Smooth muscle cell (in vitro differentiated cells): Measurements from ENCODE around the gene KICS2. TPM values are rescaled to one million over a fixed set of nuclear protein-coding genes. Genes with fewer than 3 reads are reported as not detected.

Experiments used
- DNase-seq: peaks from one replicate; lab custom pipeline; 2025; ENCODE audit not compliant: unreplicated experiment; lab: John Stamatoyannopoulos, UW
- H2AFZ ChIP-seq: fragments of 200-600 bp; sonication (generic); 2 replicates; pipeline ENCODE4 v1.6.0; 2016; ENCODE audit warnings: antibody characterized with exemption, low read depth, mild to moderate bottlenecking
- H3F3A ChIP-seq: fragments of 200-600 bp; sonication (generic); 2 replicates; pipeline ENCODE4 v1.6.0; 2017; ENCODE audit warnings: antibody characterized with exemption, low read depth
- H3K27ac ChIP-seq: fragments of 200-600 bp; sonication (generic); 2 replicates; pipeline ENCODE4 v1.5.1; 2016; ENCODE audit warnings: low read depth, mild to moderate bottlenecking
- H3K27me3 ChIP-seq: fragments of 200-600 bp; sonication (generic); 2 replicates; pipeline ENCODE4 v1.6.1; 2016; ENCODE audit warnings: low read depth, mild to moderate bottlenecking
- H3K36me3 ChIP-seq: fragments of 200-600 bp; sonication (generic); 2 replicates; pipeline ENCODE4 v1.5.1; 2016; ENCODE audit warnings: low read depth
- H3K4me1 ChIP-seq: fragments of 200-600 bp; sonication (generic); 2 replicates; pipeline ENCODE4 v1.5.1; 2016; ENCODE audit warnings: low read depth
- H3K4me2 ChIP-seq: fragments of 200-600 bp; sonication (generic); 2 replicates; pipeline ENCODE4 v1.6.0; 2016; ENCODE audit warnings: mild to moderate bottlenecking
- H3K4me3 ChIP-seq: fragments of 200-600 bp; sonication (generic); 2 replicates; pipeline ENCODE4 v1.5.1; 2016; ENCODE audit warnings: mild to moderate bottlenecking
- H3K79me2 ChIP-seq: fragments of 200-600 bp; sonication (generic); 2 replicates; pipeline ENCODE4 v1.6.0; 2016; ENCODE audit warnings: low read depth, mild to moderate bottlenecking
- H3K9ac ChIP-seq: fragments of 200-600 bp; sonication (generic); 2 replicates; pipeline ENCODE4 v1.6.0; 2016; ENCODE audit warnings: low read depth
- H3K9me3 ChIP-seq: fragments of 200-600 bp; sonication (generic); replicated peaks from 2 replicates; pipeline ENCODE4 v1.5.1; 2016; ENCODE audit warnings: low read depth
- H4K20me1 ChIP-seq: fragments of 200-600 bp; sonication (generic); 2 replicates; pipeline ENCODE4 v1.6.0; 2016; ENCODE audit warnings: low read depth
- WGBS: methylation state at CpG from one replicate; pipeline ENCODE4 v1.1.7; 2016; ENCODE audit warnings: low lambda C conversion rate; 5-methylcytosine and 5-hydroxymethylcytosine counted together
- polyA plus RNA-seq: library from polyadenylated mRNA; unstranded; fragments of >200 nt; fragmentation: Nextera tagmentation; extraction: Ambion mirVana; gene quantifications from 2 replicates; pipeline ENCODE4 v1.2.1, GENCODE V29; 2016
- total RNA-seq: library from RNA; depleted of rRNA; stranded (reverse); fragments of >200 nt; gene quantifications from 2 replicates; pipeline ENCODE4 v1.2.3, GENCODE V29; 2014
- TF ChIP-seq, protein P1 (sequence below): fragments of 200-600 bp; sonication (generic); IDR thresholded peaks from 2 replicates; pipeline ENCODE4 v1.5.1; 2017; ENCODE audit warnings: borderline replicate concordance, mild to moderate bottlenecking, antibody characterized with exemption; ENCODE audit not compliant: insufficient read depth, poor library complexity, severe bottlenecking

Gene KICS2
- total and polyA plus RNA-seq, 2 experiments from 2014 or later, result 1.1 to 6.6 TPM

DNA sequence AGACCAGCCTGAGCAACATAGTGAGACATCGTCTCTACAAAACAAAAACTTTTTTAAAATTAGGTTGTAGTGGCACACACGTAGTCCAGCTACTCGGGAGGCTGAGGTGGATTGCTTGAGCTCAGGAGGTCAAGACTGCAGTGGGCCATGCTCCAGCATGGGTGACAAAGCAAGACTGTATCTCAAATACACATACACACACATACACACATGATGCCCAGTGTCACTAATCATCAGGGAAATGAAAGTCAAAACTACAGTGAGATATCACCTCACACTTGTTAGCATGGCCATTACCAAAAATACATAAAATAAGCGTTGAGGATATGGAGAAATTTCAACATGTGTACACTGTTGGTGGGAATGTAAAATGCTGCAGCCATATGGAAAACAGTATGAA lies 33.2 kb upstream of the KICS2 start:
- no peak overlapping the region for H3K4me2 ChIP-seq
- 80% methylated on average over 4 of the region's 4 CpGs for WGBS

DNA sequence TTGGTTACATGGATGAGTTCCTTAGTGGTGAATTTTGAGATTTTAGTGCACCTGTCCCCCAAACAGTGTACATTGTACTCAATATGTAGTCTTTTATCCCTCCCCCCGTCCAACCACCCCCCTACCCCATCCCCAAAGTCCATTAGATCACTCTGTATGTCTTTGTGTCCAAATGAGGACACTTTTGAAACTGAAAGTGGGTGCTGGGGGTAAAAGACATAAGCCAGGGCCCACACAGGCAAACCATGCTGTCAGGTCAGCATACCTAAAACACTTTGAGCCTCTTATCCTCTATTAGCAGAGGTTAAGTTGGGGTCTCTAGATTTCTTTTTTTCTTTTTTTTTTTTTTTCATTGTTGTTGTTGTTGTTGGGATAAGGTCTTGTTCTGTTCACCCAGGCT lies 31.3 kb upstream of the KICS2 start:
- Histone ChIP-seq H3K27me3 (no peaks in the 10 kb centered on the region), H3F3A (no peaks in the 10 kb centered on the region), H3K79me2 (no peaks in the 10 kb centered on the region), H2AFZ (no peak overlapping the region), H3K36me3 (no peaks in the 10 kb centered on the region), H3K4me3 (no peak overlapping the region), H3K9me3 (no peaks in the 10 kb centered on the region), H3K9ac (no peak overlapping the region), H4K20me1 (no peaks in the 10 kb centered on the region), H3K27ac (no peak overlapping the region), H3K4me2 (no peak overlapping the region), H3K4me1 (no peaks in the 10 kb centered on the region)
- TF ChIP-seq, protein P1, sequence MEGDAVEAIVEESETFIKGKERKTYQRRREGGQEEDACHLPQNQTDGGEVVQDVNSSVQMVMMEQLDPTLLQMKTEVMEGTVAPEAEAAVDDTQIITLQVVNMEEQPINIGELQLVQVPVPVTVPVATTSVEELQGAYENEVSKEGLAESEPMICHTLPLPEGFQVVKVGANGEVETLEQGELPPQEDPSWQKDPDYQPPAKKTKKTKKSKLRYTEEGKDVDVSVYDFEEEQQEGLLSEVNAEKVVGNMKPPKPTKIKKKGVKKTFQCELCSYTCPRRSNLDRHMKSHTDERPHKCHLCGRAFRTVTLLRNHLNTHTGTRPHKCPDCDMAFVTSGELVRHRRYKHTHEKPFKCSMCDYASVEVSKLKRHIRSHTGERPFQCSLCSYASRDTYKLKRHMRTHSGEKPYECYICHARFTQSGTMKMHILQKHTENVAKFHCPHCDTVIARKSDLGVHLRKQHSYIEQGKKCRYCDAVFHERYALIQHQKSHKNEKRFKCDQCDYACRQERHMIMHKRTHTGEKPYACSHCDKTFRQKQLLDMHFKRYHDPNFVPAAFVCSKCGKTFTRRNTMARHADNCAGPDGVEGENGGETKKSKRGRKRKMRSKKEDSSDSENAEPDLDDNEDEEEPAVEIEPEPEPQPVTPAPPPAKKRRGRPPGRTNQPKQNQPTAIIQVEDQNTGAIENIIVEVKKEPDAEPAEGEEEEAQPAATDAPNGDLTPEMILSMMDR, result no peak
- WGBS, result 42% methylated on average over 1 of the region's 1 CpG
- DNase-seq, result no peak

More for the DNA sequence above, 33.2 kb upstream of the KICS2 start:
- Histone ChIP-seq H3K79me2 (no peaks in the 10 kb centered on the region), H3K4me1 (no peaks in the 10 kb centered on the region), H3F3A (no peaks in the 10 kb centered on the region), H4K20me1 (no peaks in the 10 kb centered on the region), H3K27ac (no peak overlapping the region), H3K36me3 (no peaks in the 10 kb centered on the region), H3K4me3 (no peak overlapping the region), H3K9me3 (no peaks in the 10 kb centered on the region), H2AFZ (no peak overlapping the region), H3K27me3 (no peaks in the 10 kb centered on the region), H3K9ac (no peak overlapping the region)
- TF ChIP-seq, protein P1, result no peak
- DNase-seq, result no peak

DNA sequence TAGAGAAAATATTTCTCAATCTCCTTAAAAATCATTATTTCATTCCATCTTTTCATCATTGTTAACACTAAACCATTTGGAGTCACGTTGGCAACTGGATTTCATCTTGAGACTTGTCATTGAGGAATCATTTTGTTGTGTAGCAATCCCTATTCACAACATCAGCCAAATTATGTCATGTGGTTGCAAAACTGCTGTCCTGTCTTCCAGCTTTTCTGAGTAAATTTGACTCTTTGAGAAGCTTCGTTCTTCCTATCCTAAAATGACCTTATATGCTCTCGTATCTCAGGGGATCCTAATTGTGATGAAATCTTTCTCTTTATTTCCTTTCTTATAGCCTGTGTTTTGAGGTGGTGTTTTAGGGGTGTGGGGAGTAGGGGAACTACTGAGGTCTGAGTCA lies 30.6 kb upstream of the KICS2 start:
- Histone ChIP-seq H3K9ac (no peak overlapping the region), H3K4me3 (no peak overlapping the region), H3K4me2 (no peak overlapping the region), H3K27ac (no peak overlapping the region), H3K36me3 (no peaks in the 10 kb centered on the region), H2AFZ (no peak overlapping the region), H3K9me3 (no peaks in the 10 kb centered on the region), H3F3A (no peaks in the 10 kb centered on the region), H3K27me3 (no peaks in the 10 kb centered on the region), H3K4me1 (no peaks in the 10 kb centered on the region), H4K20me1 (no peaks in the 10 kb centered on the region), H3K79me2 (no peaks in the 10 kb centered on the region)
- WGBS, result 84% methylated on average over 3 of the region's 3 CpGs
- TF ChIP-seq, protein P1, result no peak
- DNase-seq, result no peak

DNA sequence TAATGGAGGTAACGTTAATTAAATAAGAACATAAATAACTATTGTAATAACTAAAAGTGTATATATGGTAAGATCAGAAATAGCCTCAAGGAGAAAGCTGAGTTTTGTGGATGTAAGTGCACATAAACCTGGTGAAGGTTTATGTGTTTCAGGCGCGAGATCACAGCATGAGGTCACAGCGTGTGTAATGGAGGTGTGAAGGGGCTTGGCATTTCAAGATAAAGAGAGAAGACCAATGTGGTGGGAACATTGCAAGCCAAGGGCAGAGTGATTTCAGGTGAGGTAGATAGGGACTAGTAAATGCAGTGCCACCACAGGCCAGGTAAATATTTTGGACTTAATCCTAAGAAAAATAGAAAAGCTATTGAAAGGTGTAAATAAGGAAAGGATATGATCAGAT lies 21.7 kb upstream of the KICS2 start:
- 76% methylated on average over 4 of the region's 4 CpGs for WGBS
- Histone ChIP-seq H3K27ac (no peak overlapping the region), H3F3A (no peaks in the 10 kb centered on the region), H3K4me3 (no peak overlapping the region), H3K4me2 (no peak overlapping the region), H4K20me1 (no peaks in the 10 kb centered on the region), H3K27me3 (no peaks in the 10 kb centered on the region), H3K9me3 (no peaks in the 10 kb centered on the region), H3K4me1 (no peaks in the 10 kb centered on the region), H3K9ac (no peak overlapping the region), H3K36me3 (no peaks in the 10 kb centered on the region), H2AFZ (no peak overlapping the region), H3K79me2 (no peaks in the 10 kb centered on the region)
- TF ChIP-seq, protein P1, result no peak
- DNase-seq, result no peak
